Activated T-cell treated with anti-CD3 and anti-CD28 coated beads for 48 hours (primary cell): ENCODE measurements around the gene NT5DC1.
A peak's percentile ranks its signal among the peaks of the same experiment; 100 is the strongest.

Source experiments
- DNase-seq: peaks from one replicate; pipeline ENCODE4 v3.0.0-alpha.2; 2020; ENCODE audit warnings: low read depth

NT5DC1 gene

DNA sequence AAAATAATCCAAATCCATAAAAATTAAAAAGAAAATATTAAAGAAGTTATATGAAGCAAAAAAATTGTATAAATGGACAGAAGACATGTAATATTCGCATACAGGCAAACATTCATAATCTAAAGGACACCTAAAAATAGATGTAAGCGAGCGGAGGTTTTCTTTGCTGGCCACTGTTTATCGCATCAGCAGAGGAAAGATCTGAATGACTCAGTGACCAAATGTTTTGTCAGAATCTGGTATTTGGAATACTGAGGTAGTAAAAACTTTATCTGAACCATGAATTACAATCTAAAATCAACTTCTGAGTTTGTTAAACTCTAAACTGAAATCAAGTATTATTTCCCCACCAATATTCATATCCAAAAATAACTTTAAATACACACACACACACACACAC is 145.4 kb downstream of the NT5DC1 start:
- DNase-seq = no peak

DNA sequence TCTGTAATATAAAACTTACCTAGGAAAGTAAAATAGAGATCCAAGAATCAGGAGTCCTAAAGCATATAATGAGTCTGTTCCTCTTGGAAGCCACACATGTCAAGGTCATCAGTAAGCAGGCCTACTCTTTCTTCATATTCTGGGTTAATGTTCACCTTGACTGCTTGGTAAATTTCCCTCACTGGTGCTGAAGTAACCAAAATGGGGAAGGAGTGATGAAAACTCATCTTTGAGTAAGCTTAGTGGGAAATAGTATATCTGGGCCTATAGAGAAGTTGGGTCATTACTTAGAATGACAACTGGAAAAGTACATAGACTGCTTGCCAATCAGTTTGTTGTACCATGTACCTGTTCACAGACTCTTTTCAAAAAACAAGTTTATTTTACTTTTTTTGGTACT is 146.6 kb downstream of the NT5DC1 start:
- DNase-seq = no peak

DNA sequence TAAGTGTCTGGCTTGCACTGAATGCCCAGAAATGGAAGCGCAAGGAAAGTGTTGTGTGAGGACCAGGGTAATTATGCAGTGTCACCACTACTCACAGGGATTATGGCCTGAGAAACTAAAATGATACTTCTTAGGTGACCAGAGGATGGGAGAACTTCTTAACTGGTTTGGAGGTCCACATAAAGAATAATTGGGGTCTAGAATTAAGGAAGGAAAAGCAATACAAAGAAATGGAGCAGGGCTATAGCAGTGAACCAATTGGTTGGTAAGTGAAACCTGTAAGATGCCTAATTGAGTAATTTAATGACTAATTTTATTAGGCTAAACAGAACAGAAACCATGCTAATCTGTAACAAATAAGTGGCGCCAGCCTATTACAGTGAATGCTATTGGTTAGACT is 147.9 kb downstream of the NT5DC1 start:
- no peak for DNase-seq

DNA sequence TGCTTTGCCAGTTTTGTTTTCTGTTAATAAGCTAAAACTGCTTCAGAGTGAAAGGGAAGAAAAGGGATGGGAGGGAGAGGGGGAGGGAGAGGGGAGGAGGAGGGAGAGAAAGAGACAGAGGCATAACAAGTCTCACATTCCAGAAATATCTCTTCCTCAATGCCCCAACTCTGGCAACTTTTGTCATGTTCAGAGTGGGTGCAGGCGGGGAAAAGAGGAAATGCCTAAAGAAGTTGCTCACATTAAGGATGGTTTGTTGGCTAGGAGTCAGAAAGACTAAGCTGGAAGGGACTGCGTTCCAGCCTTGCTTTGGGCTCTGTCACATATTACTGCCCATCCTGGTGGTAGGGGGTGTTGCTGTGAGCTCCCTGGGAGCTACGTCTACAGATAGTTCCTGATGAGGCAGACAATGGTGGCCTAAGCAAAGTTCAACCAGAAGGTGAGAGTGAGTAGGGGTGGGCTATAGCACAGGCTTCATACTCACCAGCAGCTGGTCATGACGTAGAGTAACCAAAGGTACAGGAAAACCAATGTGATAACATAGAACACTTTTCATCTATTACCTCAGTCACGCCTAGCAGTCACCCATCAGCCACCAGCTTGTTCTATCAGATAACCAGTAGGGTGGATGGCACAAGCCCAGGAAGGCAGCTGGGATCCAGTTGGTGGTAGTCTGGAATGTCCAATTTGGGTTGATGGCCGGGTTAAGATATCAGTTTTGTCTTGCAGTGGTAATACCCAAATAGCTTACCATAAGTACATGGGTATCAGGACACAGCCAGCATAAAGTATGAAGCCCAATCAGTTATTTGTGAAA is 151.1 kb downstream of the NT5DC1 start:
- no peak for DNase-seq

DNA sequence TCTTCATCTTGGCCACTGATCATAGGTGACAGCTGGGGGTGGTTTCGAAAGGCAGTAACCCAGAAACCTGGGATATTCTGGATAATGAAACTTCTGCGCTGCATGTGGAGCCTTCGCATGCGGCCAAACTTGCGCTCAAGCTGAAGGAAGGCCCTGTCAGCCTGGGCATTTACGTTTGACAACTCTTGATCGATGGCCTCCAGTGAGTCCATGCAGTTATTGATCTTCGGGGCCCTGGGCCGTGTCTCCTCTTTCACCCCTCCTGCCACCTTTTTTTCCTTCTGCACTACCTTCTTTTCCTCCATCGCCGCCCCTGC is 152.5 kb downstream of the NT5DC1 start:
- DNase-seq = no peak

DNA sequence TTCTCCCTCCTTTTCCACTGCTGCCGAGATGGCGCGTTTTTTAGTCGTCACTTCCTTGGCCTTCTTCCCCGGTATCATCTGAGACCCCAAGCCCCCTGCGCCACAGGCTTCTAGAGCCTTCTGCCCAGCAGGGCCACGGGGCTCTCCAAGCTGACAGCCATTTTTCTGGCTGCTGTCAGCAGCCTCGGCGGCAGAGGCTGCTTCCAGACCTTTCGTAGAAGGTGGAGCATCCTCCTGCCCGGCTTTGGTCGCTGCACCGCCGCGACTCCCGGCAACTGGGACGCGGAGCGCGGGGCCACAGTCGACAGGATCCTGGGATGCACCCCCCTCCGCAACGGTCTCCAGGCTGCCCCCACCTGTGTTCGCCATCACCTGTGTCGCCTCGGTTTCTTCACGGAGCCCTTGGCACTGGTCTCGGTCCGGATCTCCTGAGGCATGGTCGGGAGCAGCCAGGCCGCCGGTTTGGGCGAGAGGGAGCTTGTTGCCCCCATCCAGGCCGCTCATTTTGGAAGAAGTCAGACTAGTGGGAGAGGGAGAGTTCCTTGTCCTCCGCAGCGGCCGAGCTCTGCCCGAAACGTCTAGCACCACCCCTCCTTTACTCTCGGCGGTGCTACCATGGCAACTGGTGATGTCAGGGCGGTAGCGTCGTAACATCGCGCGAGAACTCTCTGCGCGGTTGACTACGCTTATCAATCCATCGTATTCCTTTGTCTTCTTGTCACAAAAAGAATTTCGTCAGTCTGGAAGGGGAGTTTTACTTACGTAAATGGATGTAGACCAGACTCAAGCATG is 153.0 kb downstream of the NT5DC1 start, which contains the start of gene TSPYL4:
TSS of gene TSPYL4 (minus strand) at position 571 of the 792 bp plus-strand sequence. CDS start at position 504, 67 bp downstream.
- peak; percentile 79 for DNase-seq

DNA sequence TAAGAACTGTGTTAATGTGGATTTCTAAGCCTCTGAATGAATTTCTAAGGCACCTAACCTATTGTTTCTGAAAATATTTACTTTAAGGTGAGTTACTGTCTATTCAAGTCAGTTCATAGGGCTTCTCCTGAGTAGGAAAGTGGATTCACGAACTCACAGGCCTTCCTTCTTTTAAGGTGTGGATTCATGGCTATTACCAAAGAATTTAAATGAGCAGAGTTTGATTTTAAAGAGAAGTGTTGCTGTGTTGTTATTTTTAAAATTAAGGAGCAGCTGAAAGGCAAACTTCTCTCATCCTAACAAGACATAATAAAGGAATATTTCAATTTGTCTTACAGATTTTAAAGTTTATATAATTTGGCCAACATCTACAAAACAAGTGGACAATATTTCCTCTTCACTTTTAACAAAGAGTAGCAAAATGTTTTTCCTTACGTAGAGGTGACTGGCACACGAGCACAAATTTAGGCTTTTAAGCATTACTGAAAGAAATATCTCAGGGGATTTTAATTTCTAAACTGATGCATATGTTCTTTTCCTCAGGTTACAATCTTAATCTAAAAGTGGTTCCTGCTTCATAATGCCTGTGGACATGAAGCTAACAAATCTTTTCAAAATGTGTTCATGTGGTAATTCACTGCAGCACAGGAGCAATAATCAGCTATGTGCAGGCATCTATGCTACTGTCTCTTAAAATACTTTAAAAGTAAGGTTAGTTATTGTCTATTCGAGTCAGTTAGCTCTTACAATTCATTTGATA is 153.8 kb downstream of the NT5DC1 start:
- no peak for DNase-seq

DNA sequence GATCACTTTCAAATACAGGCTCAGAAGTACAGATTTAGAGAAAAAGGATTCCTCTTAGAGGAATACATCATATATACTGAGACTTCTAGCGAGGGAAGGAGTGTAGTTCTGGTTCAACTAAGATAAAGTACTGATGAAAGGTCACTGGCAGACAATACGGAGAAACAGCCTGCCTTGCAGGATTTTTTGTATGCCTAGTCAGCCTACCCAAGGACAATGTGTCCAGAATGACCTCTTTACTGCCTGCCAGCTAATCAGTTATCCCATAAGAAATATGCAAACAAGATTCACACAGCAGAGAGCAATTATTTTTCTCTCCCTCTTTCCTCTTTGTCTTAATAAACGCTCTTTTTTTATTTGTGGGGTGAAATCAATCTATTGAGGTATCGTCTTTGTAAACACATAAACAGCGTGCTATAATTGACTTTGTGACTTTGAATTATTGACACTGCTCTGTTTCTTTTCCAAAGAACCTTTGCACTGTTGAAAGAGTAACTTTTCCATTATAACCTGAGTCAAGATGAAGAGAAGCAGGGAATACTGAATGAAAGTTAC is 154.7 kb downstream of the NT5DC1 start:
- DNase-seq = no peak

DNA sequence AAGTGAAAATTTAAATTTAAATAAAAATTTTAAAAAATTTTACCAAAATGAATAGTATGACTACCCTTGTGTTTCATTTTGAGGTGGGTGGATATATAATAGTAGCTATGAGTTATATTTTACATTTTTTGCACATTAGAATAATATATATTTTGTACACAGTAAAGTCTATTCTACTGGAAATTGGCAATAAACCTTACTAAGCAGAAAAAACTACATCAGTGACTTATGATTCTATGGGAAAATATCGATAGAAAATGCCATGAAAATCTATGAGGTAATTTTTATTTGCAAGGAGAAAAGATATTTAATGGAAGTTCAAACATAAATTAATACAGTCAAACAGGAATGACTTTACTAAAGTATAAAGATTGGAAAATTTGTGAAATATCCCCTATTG is 156.0 kb downstream of the NT5DC1 start:
- no peak for DNase-seq

DNA sequence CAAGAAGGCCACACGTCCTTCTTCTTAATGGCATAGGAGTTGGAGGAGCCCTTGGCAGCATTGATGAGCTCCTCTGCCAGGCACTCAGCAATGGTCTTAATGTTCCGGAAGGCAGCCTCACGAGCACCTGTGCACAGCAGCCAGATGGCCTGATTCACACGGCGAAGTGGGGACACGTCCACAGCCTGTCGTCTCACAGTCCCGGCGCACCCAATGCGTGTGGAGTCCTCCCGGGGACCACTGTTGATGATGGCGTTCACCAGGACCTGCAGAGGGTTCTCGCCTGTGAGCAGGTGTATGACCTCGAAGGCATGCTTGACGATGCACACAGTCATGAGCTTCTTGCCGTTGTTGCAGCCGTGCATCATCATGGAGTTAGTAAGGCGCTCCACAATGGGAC is 157.9 kb downstream of the NT5DC1 start:
- DNase-seq = no peak

DNA sequence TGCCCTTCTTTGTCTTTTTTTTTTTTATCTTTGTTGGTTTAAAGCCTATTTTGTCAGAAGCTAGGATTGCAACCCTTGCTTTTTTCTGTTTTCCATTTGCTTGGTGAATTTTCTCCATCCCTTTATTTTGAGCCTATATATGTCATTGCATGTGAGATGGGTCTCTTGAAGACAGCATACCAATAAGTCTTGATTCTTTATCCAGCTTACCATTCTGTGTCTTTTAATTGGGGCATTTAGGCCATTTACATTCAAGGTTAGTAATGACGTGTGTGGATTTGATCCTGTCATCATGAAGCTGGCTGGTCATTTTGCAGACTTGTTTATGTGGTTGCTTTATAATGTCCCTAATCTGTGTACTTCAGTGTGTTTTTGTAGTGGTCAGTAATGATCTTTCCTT is 162.7 kb downstream of the NT5DC1 start:
- no peak for DNase-seq

DNA sequence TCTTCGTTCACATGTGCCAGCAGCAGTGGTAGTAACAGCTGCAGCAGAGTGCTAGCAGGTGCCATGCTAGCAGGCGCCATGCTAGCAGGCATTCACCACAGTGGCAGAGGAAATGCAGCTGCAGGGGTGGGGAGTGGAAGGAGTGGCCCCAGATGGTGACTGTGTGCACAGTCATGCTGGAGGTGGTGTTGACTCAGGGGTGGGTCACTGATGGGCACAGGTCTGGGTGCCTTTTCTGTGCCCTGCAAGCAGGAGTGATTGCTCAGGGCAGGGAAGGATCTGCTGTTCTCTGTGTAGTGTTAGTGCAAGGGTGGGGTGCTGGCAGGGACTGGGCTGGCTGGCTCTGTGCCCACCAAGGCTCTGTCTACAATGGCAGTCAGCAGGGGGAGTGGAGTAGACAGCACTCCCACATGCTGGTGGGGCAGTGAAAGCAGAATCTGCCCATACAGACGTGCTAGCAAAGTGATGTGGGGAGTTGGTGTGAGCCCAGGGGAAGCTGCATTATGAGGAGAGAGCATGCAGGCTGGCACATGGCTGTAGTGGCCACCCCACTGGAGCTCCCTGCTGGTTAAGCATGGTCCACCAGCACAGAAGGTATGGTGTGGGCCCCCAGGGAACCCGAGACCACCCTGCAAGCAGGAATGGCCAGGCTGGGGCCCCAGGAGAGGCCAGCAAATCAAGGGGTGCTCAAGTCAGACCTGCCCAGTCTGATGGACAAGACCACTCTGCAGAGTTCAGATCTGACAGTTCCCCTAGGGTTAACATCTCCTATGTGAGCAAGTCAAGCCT is 164.6 kb downstream of the NT5DC1 start:
- peak; percentile 15 for DNase-seq

DNA sequence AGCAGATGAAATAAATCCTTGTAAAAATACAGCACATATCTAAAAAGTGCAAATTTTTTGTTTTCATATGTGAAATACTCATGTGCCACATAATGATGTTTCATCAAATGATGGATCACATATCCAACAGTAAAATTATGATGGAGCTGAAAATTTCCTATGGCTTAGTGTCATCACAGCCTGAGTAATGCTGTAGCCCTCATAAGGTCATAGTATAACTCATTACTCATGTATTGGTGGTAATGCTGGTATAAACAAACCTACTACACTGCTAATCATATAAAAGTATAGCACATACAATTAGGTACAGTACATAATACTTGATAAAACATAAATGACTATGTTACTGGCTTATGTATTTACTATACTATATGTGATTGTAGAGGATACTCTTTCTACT is 166.2 kb downstream of the NT5DC1 start:
- no peak for DNase-seq

DNA sequence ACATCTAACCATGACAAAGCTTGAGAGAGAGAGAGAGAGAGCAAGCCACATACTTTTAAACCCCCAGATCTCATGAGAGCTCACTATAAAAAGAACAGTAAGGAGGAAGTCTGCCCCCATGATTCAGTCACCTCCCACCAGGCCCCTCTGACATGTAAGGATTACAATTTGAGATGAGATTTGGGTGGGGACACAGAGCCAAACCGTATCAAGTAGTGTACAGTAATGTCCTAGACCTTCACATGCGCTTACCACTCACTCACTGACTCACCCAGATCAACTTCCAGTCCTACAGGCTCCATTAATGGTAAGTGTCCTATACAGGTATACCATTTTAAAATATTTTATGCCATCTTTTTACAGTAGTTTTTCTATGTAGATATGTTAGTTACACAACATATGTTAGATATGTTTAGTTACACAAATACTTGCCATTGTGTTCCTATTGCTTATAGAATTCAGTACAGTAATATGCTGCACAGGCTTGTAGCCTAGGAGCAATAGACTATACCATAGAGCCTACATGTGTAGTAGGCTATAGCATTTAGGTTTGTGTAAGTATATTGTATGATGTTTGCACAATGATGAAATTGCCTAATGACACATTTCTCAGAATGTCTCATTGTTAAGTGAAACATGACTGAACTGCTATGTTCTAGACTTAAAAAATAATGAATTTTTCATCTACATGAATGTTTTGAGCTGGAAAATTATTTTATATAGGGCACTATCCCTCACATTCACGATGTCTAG is 167.4 kb downstream of the NT5DC1 start:
- DNase-seq = no peak

DNA sequence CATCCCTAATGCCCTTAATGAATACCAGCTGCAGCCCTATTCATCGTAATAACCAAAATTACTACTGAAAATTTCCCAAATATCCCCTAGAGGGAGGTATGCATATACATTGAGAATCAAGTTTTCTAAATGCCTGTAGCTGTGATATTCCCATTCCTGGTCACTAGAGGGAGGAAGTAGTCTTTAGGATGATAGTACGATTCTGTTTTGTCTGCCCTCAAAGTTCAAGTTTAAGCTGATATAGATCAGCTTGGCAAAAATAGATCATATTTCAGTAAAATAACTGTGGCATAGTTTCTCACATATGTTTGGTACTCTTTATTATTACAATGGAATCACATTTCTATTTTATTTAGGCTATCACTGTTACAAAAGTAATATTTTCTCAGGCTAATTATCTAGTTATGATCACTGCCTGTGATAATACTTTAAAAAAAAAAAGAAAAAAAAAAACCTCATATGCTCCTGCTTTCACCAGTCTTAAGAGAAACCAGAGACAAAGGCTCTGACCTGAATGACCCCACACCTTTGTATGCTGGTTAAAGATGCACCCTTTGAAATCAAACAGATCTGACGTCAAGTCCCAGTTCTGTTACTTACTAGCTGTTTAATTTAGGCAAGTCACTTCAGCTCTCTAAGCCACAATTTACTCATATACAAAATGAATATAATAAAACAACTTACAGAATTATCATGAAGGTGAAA is 168.1 kb downstream of the NT5DC1 start:
- no peak for DNase-seq

DNA sequence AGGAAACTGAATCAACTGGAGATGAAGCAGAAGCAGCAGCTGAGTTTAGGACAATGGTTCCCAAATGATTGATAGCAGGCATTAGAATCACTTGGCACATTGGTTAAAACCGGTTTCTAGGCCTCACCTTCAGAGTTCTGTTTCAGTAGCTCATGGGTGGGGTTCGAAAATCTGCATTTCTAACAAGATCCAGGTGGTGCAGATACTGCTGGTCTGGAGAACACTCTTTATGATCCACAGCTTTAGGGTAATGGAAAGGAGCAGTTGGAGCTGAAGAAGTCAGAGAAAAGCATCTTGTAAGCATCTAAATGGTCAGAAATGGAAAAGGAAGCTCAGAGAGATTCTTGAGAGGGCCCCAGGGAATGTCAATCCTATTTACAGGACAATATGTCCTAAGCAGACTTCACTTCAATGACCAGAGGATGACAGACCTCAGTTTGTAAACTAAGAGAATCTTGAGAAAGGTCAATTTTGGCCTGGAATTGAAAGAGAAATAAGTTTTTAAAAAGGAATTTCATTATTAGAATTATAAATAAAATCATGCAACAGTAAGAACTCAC is 170.6 kb downstream of the NT5DC1 start:
- no peak for DNase-seq

DNA sequence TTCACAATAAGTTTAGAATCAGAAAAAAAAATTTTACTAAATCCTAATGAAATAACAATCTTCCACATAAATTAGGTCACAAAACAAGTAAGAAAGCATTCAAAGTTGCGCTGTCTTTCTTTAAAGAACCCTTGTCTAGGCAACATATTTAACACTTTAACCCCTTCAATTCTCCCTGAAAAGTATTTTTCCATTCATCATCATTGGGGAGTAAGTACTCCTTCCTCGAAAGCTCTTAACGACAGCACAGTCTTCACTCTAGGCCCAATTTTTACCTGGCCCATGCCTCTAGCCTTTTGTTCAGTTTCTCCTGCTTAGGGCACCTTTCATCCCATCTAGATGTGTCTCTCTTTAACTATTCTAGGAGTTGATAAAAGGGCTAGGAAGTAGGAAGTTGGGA is 176.5 kb downstream of the NT5DC1 start:
- DNase-seq = no peak

DNA sequence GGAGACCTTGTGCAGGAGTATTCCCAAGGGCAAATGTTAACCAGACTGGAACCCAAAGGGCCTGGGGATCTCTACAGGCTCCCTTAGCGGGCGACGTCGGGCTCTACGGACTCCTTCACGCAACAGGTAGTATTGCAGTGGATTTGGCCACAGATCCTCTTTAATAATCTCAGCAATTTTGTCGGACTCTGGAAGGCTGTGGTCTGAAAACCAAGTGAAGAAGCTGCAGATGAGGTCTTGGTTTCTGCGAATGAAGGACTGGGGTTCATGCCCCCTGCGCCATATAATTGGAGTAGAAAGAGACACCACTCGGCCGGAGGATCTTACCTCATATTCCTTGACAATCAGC is 177.8 kb downstream of the NT5DC1 start:
- no peak for DNase-seq

DNA sequence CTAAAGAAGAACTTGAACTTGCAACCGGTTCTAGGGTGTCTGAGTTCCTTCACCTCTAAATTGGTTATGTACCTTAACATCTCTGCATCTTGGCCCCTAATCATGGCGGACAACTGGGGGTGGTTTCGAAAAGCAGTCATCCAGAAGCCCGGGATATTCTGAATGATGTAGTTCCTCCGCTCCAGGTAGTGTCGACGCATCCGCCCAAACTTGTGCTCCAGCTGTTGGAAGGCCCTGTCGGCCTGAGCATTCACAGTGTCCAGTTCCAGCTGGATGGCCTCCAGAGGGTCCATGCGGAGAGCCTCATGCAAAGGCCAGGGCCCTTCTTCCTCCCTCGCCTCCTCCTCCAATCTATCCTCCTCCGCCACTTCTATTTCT is 178.2 kb downstream of the NT5DC1 start:
- no peak for DNase-seq
